Fibroblast of villous mesenchyme (primary cell): ENCODE measurements around the gene CDH22. TPM values are rescaled to one million over a fixed set of nuclear protein-coding genes. Genes with fewer than 3 reads are reported as not detected.

Experiments
- DNase-seq: peaks from one replicate; pipeline ENCODE4 v3.0.0-alpha.2; 2010; ENCODE audit warnings: low read depth
- H3K4me3 ChIP-seq: 2 replicates; pipeline ENCODE4 v1.5.1; 2011; ENCODE audit warnings: low read depth, mild to moderate bottlenecking, low read length
- CTCF ChIP-seq: IDR thresholded peaks from 2 replicates; pipeline ENCODE4 v1.5.1; 2012; ENCODE audit warnings: low read depth, mild to moderate bottlenecking, low read length; ENCODE audit not compliant: insufficient read depth
- total RNA-seq: library from RNA; depleted of rRNA; stranded (reverse); fragments of >200 nt; gene quantifications from 2 replicates; pipeline ENCODE4 v1.2.3, GENCODE V29; 2012

Gene CDH22
- total RNA-seq, 1 donor = not detected

- DNase-seq = peak; percentile 6
- H3K4me3 ChIP-seq = no peak overlapping the region
- TF ChIP-seq CTCF = no peak
These were observed 94.1 kb downstream of the CDH22 start for GRCh38 chr20:46213946-46214823.

DNA sequence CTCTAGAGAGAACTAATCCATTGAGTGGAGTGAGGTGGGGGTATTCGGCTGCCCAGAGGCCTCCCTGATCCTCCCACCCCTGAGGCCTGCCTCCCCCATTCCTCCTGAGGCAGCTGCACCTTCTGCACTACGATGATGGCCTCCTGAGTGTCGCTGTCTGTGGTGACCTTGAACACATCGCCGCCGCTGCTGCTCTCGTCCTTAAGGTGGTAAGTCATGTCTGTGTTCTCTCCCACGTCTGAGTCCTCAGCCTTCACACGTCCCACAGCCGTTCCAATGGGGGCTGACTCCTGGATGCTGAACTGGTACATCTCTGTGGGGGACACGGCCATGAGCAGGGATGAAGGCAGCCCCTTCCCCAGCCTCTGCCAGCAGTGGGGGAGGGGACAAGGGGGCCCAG, 95.4 kb downstream of the CDH22 start:
- H3K4me3 ChIP-seq = no peak overlapping the region
- DNase-seq = no peak
- no peak for TF ChIP-seq CTCF

DNA sequence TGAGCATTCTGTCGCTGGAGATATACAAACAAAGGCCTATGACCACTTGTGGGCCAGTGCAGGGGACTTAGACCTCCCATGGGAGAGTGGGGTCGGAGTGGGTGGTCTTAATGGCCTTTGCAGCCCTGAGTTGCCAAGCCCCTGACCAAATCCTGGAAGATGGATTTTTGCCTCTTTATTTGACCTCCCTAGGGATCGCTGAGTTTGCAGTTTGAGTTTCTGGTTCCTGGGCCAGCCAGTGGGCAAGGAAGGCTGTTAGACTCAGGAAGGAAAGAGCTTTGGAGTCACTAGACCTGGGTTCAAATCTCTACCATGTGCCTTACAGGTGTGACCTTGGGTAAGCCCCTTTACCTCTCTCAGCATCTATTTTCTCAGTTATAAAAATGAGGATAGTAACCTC, 96.0 kb downstream of the CDH22 start:
- TF ChIP-seq CTCF = no peak
- H3K4me3 ChIP-seq = no peak overlapping the region
- no peak for DNase-seq

DNA sequence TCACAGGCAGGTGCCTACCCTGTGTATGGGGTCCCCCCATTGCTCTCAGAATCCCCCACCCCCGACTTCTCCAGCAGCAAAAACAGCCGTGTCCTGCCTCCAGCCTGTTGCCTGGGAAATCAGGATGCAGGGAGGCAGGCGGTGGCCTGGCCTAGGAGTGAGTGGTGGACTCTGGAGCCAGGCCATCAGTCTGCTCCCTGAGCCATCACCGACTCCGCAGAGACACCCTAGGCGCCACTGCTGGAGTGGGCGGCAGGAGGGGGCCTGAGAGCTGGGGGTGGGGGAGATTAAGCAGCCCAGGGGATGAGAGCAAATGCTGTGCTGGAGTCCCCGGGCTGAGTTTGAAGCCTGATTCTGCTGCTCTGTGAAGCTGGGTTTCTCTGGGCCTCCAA, 97.0 kb downstream of the CDH22 start:
- TF ChIP-seq CTCF = no peak
- H3K4me3 ChIP-seq = no peak overlapping the region

DNA sequence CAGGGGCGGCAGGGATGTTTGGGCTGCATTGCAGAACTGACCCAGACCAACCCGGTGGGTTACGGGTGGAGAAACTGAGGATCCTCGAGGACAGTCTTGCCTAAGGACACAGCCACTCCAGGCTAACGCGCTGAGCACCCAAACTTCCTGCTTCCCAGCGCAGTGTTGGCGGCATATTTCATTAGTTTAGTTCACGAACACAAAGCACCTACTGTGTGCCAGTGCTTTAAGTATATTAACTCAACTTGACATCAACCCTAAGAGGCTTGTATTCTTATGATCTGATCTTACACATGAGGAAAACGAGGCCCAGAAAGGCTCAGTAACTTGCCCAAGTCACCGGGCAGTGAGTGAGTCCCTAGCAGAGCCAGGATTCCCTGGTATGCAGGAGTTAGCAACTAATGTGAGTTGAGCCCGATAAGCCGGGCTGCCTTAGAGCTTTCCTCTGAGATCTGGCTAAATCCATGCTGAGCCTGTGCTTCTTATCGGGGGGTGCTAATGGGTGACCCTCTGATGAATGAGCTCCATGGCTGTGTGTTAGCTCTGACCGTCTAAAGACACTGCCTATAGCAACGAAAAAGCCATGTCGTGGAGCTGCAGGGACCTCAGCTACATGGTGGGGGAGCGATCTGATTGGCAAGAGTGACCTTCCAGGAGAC, 97.5 kb downstream of the CDH22 start:
- no peak for DNase-seq
- H3K4me3 ChIP-seq = no peak overlapping the region
- no peak for TF ChIP-seq CTCF

More for the DNA sequence above, 97.0 kb downstream of the CDH22 start:
- DNase-seq = no peak

DNA sequence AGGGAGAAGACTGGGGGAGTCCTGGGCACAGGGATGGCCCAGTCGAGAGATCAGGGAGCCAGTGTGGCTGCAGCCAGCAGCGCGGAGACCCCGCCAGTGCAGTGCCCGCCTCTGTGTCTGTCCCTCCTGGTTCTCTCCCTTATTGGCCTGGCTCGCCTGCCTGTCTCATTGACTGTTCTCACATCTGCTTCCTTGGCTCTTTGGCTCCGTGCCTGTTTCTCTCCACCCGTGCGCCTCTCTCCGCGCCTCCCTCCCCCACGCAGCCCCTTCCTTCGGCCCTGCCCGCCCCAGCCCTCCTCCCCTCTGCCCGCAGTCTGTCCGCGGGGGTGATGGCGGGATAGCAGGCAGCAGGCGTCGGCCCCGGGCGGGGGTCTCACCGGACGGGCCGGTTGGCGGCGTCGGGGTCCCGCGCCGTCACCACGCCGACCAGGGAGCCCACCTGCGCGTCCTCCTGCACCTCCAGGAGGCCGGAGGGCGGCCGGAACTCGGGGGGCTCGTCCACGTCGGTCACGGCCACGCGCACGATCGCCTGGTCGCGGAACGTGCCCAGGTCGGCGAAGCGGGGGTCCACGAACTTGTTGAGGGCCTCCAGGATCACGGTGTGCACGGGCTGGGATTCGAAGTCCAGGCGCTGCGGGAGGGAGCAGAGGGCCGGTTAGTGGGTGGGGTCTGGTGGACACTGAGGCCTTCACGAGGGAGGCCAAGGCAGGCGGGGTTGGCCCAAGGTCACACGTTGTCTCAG, 98.2 kb downstream of the CDH22 start:
- no peak overlapping the region for H3K4me3 ChIP-seq
- no peak for TF ChIP-seq CTCF
- no peak for DNase-seq
